HEK293T (cell line): ENCODE measurements around the gene ZNF774.

Experiments
- FOXM1 ChIP-seq: fragments of 450-650 bp; IDR thresholded peaks from 2 replicates; pipeline ENCODE4 v1.6.1; 2017; ENCODE audit warnings: mild to moderate bottlenecking, borderline replicate concordance
- HDGF ChIP-seq: fragments of 450-650 bp; IDR thresholded peaks from 2 replicates; pipeline ENCODE4 v1.6.1; 2017; ENCODE audit warnings: antibody characterized with exemption, borderline replicate concordance
- NFRKB ChIP-seq: fragments of 450-650 bp; IDR thresholded peaks from 2 replicates; pipeline ENCODE4 v1.6.1; 2016; ENCODE audit warnings: mild to moderate bottlenecking, moderate library complexity
- SUZ12 ChIP-seq: fragments of 450-650 bp; IDR thresholded peaks from 2 replicates; pipeline ENCODE4 v1.6.1; 2016; ENCODE audit warnings: mild to moderate bottlenecking

DNA sequence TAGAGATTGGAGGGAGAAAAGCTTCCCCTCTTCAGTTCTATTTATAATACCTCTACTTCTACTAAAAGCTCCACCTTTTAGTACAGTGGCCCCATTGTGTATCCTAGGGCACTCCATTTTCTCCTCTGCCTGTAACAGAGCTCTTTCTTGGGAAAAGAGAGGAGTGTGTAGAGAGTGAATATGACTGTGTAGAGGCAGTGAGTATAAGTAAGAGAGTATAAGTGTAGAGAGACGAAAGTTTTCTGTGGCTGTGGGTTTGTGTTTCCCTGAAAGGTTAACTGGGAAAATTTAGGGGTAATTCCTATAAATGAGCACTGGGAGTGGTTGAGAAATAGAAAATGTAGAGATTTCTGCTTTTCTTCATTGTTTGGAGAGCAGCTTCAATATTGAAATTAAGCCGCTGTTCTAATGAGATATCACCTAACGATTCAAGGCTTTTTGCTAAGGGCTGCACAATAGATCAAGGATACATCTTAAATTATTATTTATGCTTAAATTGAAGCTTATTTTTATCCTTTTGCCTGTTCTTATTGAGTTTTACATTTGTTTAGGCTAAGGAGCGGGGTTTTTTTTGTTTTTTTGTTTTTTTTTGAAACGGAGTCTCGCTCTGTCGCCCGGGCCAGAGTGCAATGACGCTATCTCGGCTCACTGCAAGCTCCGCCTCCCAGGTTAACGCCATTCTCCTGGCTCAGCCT lies 42.8 kb downstream of the ZNF774 start:
- no peak for TF ChIP-seq NFRKB
- no peak for TF ChIP-seq HDGF
- no peak for TF ChIP-seq FOXM1
- no peak for TF ChIP-seq SUZ12
